Transverse colon (tissue), 4 donors: Measurements from ENCODE around the gene MYBPC1. TPM values are rescaled to one million over a fixed set of nuclear protein-coding genes. Genes with fewer than 3 reads are reported as not detected.
"Not testable (repeated sequence)": the region's sequence is repeated elsewhere in the genome, so short reads cannot be mapped to it uniquely, and the experiment has no call there.

Source experiments
- DNase-seq: peaks from one replicate; pipeline ENCODE4 v3.0.0-alpha.2; 2019
- H3K27ac ChIP-seq, 4 donors: fragments of 200-600 bp; sonication (generic); 2 replicates each; pipeline ENCODE4 v1.5.1; 2016 to 2018; ENCODE audit warnings: inconsistent platforms in 4 of 4
- H3K27me3 ChIP-seq: fragments of 200-600 bp; sonication (generic); 2 replicates; pipeline ENCODE4 v1.5.1; 2017; ENCODE audit warnings: inconsistent platforms
- H3K36me3 ChIP-seq, 4 donors: fragments of 200-600 bp; sonication (generic); 2 replicates each; pipeline ENCODE4 v1.5.1; 2017 to 2019; ENCODE audit warnings: inconsistent platforms in 4 of 4
- H3K4me1 ChIP-seq, 4 donors: fragments of 200-600 bp; sonication (generic); 2 replicates each; pipeline ENCODE4 v1.5.1; 2017 to 2020; ENCODE audit warnings: inconsistent platforms in 4 of 4
- H3K4me3 ChIP-seq, 4 donors: fragments of 200-600 bp; sonication (generic); 1 replicate in 1 of 4; 2 replicates in 3 of 4; pipeline versions ENCODE4 v1.5.1 to v1.6.1; 2017 to 2019; ENCODE audit warnings: inconsistent platforms in 4 of 4
- H3K9me3 ChIP-seq, 2 donors: fragments of 200-600 bp; sonication (generic); 2 replicates each; pipeline ENCODE4 v1.5.1; 2017 to 2019; ENCODE audit warnings: inconsistent platforms in 2 of 2
- EP300 ChIP-seq: sonication (generic); formaldehyde crosslinking; IDR thresholded peaks from one replicate; pipeline ENCODE4 v1.6.1; 2017; ENCODE audit warnings: antibody characterized with exemption, low read depth
- POLR2A ChIP-seq: fragments of 450-650 bp; IDR thresholded peaks from one replicate; pipeline ENCODE4 v1.6.1; 2016; ENCODE audit warnings: antibody characterized with exemption, mild to moderate bottlenecking, moderate library complexity
- POLR2AphosphoS5 ChIP-seq, 3 donors: sonication (generic); formaldehyde crosslinking; IDR thresholded peaks; one replicate each; pipeline ENCODE4 v1.6.1; 2016; ENCODE audit warnings: antibody characterized with exemption in 3 of 3
- WGBS, 2 donors: methylation state at CpG; one replicate each; pipeline ENCODE4 v1.1.5; 2018; ENCODE audit warnings: low coverage in 1 of 2; 5-methylcytosine and 5-hydroxymethylcytosine counted together
- in situ Hi-C, 4 donors: fragments of 200-750 bp; cut with MboI; loops; one replicate each; pipeline versions ENCODE4 v1.15.0 to v1.15.1; 2017; ENCODE audit warnings: low sequenced_read_pairs in 3 of 4, low pct_ligation_motif_present in 1 of 4, low pct_unique_long_range_greater_than_20kb in 1 of 4
- intact Hi-C: fragments of 100-400 bp; cut with DNase I; formaldehyde crosslinking; loops from one replicate; pipeline ENCODE4 v1.15.1; 2023; ENCODE audit warnings: low total_unique reads
- total RNA-seq, 4 donors: library from RNA; depleted of rRNA; stranded (reverse); fragments of >200 nt; gene quantifications; one replicate each; pipeline ENCODE4 v1.1.0, GENCODE V29; 2016
- TF ChIP-seq, protein P1 (sequence below), 5 experiments: fragments of 200-600 bp in 3 of 5; fragments of 450-650 bp in 2 of 5; sonication (generic) in 3 of 5; IDR thresholded peaks; 1 replicate in 2 of 5; 2 replicates in 3 of 5; pipeline ENCODE4 v1.5.1; 2016 to 2017; ENCODE audit warnings: antibody characterized with exemption in 5 of 5, inconsistent platforms in 3 of 5, mild to moderate bottlenecking in 2 of 5, moderate library complexity in 1 of 5

MYBPC1 gene
- total RNA-seq, 4 donors from 2014 or later, result 151 to 247 (median 182) TPM; not detected in 1

DNA sequence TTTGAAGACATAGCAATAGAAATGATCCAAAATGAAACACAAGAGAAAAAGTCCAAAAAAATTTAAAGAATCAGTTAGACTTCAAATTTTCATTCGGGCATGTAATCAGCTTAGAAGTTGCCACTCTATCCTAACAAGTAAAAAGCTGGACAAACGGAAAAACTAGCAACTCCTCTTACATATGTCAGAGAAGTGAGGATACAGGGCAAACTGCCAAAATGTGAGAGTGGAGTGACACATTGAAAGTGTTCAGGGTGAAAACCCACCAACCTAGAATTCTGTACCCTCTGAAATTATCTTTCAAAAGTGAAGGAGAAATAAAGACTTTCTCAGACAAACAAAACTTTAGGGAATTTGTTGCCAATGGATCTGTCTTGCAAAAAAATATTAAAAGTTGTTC, 60.6 kb downstream of the MYBPC1 start:
- DNase-seq, result no peak
- H3K9me3 ChIP-seq, result no peaks in the 10 kb centered on the region
- 68 to 77% methylated on average over 2 of the region's 2 CpGs for WGBS, 2 donors
- H3K4me1 ChIP-seq, result peaks cover 0 to 24% (median 8%) of the 10 kb centered on the region in 4 donors
- H3K27me3 ChIP-seq, result no peaks in the 10 kb centered on the region
- in situ Hi-C loops (no loop called here), intact Hi-C loops (no loop called here)
- no peak overlapping the region for H3K27ac ChIP-seq
- no peak overlapping the region for H3K4me3 ChIP-seq
- TF ChIP-seq, protein P1, sequence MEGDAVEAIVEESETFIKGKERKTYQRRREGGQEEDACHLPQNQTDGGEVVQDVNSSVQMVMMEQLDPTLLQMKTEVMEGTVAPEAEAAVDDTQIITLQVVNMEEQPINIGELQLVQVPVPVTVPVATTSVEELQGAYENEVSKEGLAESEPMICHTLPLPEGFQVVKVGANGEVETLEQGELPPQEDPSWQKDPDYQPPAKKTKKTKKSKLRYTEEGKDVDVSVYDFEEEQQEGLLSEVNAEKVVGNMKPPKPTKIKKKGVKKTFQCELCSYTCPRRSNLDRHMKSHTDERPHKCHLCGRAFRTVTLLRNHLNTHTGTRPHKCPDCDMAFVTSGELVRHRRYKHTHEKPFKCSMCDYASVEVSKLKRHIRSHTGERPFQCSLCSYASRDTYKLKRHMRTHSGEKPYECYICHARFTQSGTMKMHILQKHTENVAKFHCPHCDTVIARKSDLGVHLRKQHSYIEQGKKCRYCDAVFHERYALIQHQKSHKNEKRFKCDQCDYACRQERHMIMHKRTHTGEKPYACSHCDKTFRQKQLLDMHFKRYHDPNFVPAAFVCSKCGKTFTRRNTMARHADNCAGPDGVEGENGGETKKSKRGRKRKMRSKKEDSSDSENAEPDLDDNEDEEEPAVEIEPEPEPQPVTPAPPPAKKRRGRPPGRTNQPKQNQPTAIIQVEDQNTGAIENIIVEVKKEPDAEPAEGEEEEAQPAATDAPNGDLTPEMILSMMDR (IDR thresholded peaks at IDR 0.05), result no peak
- TF ChIP-seq EP300, result no peak
- TF ChIP-seq POLR2A, result no peak
- no peak for TF ChIP-seq POLR2AphosphoS5 (IDR thresholded peaks at IDR 0.05)
- no peaks in the 10 kb centered on the region for H3K36me3 ChIP-seq

DNA sequence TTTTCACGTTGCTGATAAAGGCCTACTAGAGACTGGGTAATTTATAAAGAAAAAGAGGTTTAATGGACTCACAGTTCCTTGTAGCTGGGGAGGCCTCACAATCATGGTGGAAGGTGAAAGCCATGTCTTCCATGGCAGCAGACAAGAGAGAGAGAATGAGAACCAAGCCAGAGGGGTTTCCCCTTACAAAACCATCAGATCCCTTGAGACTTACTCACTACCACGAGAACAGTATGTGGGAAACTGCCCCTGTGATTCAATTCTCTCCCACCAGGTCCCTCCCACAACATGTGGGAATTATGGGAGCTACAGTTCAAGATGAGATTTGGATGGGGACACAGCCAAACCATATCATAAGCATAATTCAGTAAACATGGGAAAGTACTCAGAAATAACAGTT, 65.9 kb downstream of the MYBPC1 start:
- H3K4me3 ChIP-seq, in situ Hi-C loops, H3K36me3 ChIP-seq, intact Hi-C loops, H3K9me3 ChIP-seq, H3K27me3 ChIP-seq, DNase-seq, H3K27ac ChIP-seq, H3K4me1 ChIP-seq: not testable (repeated sequence)
- 81% methylated on average over 2 of the region's 2 CpGs; no CpG with 5 or more reads in 1 of the 2 donors for whole genome bisulfite sequencing, 2 donors

DNA sequence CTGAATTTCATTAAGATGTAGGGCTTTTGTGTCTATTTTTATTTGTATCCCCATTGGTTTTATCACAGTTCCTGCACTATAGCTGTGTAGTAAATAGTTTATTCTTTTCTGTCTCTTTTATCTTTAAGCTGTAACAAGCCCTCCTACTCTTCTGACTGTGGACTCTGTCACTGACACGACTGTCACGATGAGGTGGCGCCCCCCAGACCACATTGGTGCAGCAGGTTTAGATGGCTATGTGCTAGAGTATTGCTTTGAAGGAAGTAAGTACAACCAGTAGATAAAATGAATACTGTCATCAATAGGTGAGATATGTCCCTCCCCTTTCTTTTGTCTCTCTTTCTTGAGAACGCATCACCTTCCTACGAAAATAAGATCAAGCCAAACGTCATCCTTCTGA, 68.5 kb downstream of the MYBPC1 start:
- no peak for DNase-seq
- no peaks in the 10 kb centered on the region for H3K36me3 ChIP-seq
- no peaks in the 10 kb centered on the region for H3K9me3 ChIP-seq
- WGBS, 2 donors, result 88% methylated on average over 6 of the region's 6 CpGs
- H3K4me3 ChIP-seq, result no peak overlapping the region
- H3K27ac ChIP-seq, result no peak overlapping the region
- TF ChIP-seq POLR2AphosphoS5 (IDR thresholded peaks at IDR 0.05) (no peak), POLR2A (no peak), EP300 (no peak)
- TF ChIP-seq, protein P1 (IDR thresholded peaks at IDR 0.05), result no peak
- intact Hi-C loops, result no loop called here
- peaks cover 0 to 13% (median 3%) of the 10 kb centered on the region in 4 donors for H3K4me1 ChIP-seq
- H3K27me3 ChIP-seq, result no peaks in the 10 kb centered on the region
- in situ Hi-C loops, result no loop called here

DNA sequence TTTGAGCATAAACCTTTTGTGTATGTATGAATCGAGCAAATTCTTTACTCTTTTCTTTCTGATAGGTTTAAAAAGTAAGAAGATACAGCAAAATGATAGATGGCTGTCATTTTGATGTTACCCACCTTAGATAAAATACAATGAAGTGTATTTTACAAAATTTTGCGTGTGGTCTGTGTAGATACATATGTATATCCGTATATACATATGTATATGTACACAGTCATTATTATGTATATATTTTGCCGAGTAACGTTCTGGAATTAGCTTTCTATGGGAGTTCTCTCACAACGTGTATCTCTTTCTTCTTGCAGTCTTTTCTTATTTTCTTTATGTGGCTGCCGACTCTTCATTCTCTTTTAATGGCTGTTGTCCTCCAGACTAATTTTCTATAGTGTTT, 70.2 kb downstream of the MYBPC1 start:
- in situ Hi-C loops, result no loop called here
- WGBS, 2 donors, result 81 to 89% methylated on average over 7 of the region's 7 CpGs
- H3K36me3 ChIP-seq, result no peaks in the 10 kb centered on the region

More for the DNA sequence above, 70.2 kb downstream of the MYBPC1 start:
- H3K27me3 ChIP-seq, result no peaks in the 10 kb centered on the region
- DNase-seq, result no peak
- no peak overlapping the region for H3K27ac ChIP-seq
- H3K4me1 ChIP-seq, result peaks cover 0 to 13% (median 3%) of the 10 kb centered on the region in 4 donors
- TF ChIP-seq POLR2AphosphoS5 (IDR thresholded peaks at IDR 0.05) (no peak), POLR2A (no peak), EP300 (no peak)
- TF ChIP-seq, protein P1 (IDR thresholded peaks at IDR 0.05), result no peak
- intact Hi-C loops, result no loop called here
- no peaks in the 10 kb centered on the region for H3K9me3 ChIP-seq
- H3K4me3 ChIP-seq, result no peak overlapping the region
